Tibial nerve (tissue), 4 donors: ENCODE results near the gene CLPX. TPM values are rescaled to one million over a fixed set of nuclear protein-coding genes. Genes with fewer than 3 reads are reported as not detected.

Source experiments
- DNase-seq, 2 donors: peaks; one replicate each; pipeline ENCODE4 v3.0.0-alpha.2; 2019; ENCODE audit warnings: low spot score in 2 of 2
- H3K27ac ChIP-seq, 4 donors: fragments of 200-600 bp; sonication (generic) in 3 of 4; one replicate each; pipeline ENCODE4 v1.5.1; 2017 to 2019; ENCODE audit warnings: mild to moderate bottlenecking in 1 of 4
- H3K27me3 ChIP-seq, 2 donors: fragments of 200-600 bp; sonication (generic) in 1 of 2; one replicate each; pipeline versions ENCODE4 v1.5.1 to v1.6.0; 2017 to 2019
- H3K36me3 ChIP-seq, 3 donors: fragments of 200-600 bp; sonication (generic); one replicate each; pipeline ENCODE4 v1.5.1; 2018 to 2019
- H3K4me1 ChIP-seq, 4 donors: fragments of 200-600 bp; sonication (generic) in 3 of 4; one replicate each; pipeline ENCODE4 v1.5.1; 2017 to 2019
- H3K4me3 ChIP-seq, 4 donors: fragments of 200-600 bp; sonication (generic) in 3 of 4; one replicate each; pipeline ENCODE4 v1.5.1; 2017 to 2019; ENCODE audit warnings: mild to moderate bottlenecking in 1 of 4, moderate library complexity in 1 of 4
- H3K9me3 ChIP-seq, 4 donors: fragments of 200-600 bp; sonication (generic) in 3 of 4; one replicate each; pipeline ENCODE4 v1.5.1; 2017 to 2019
- EP300 ChIP-seq, 2 donors: sonication (generic); formaldehyde crosslinking; IDR thresholded peaks; one replicate each; pipeline ENCODE4 v1.6.1; 2017; ENCODE audit warnings: antibody characterized with exemption in 2 of 2, mild to moderate bottlenecking in 1 of 2
- POLR2A ChIP-seq, 2 donors: fragments of 450-650 bp; IDR thresholded peaks; one replicate each; pipeline ENCODE4 v1.6.1; 2017; ENCODE audit warnings: antibody characterized with exemption in 2 of 2, mild to moderate bottlenecking in 2 of 2, moderate library complexity in 2 of 2
- WGBS, 2 donors: methylation state at CpG; one replicate each; pipeline ENCODE4 v1.1.5; 2018; 5-methylcytosine and 5-hydroxymethylcytosine counted together
- total RNA-seq, 4 donors: library from RNA; depleted of rRNA; stranded (reverse); fragments of >200 nt; gene quantifications; one replicate each; pipeline ENCODE4 v1.1.0, GENCODE V29; 2016
- TF ChIP-seq, protein P1 (sequence below), 5 experiments: fragments of 200-600 bp in 3 of 5; fragments of 450-650 bp in 2 of 5; sonication (generic) in 3 of 5; IDR thresholded peaks; one replicate each; pipeline ENCODE4 v1.5.1; 2016 to 2019; ENCODE audit warnings: antibody characterized with exemption in 5 of 5, mild to moderate bottlenecking in 3 of 5, moderate library complexity in 2 of 5

CLPX gene
- total RNA-seq, 4 donors from 2014 or later = 29.5 to 96.7 (median 69.7) TPM

DNA sequence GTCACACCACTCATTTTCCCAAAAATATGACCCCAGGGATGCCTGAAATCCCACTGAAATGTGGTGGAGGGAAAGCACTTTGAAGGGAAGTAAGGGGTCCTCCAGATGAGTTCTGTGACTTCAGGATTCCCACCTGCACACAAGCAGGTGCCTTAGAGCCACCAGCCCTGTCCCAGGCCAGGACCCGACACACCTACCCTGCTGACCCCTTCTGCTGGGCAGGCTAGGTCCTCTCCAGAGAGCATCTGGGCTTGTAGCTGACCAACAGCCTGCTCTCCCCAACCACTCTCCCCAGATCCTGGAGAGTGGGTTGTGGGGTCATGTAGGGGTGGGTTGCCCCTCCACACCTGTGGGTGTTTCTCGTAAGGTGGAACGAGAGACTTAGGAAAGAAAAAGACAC, 41.1 kb upstream of the CLPX start:
- Histone ChIP-seq H3K4me1 (no peaks in the 10 kb centered on the region), H3K27me3 (no peaks in the 10 kb centered on the region), H3K9me3 (no peaks in the 10 kb centered on the region), H3K36me3 (peaks cover 0 to 4% (median 0%) of the 10 kb centered on the region in 3 donors), H3K27ac (no peak overlapping the region), H3K4me3 (no peak overlapping the region)
- TF ChIP-seq EP300 (IDR thresholded peaks at IDR 0.05) (no peak), POLR2A (IDR thresholded peaks at IDR 0.05) (no peak)
- TF ChIP-seq, protein P1, sequence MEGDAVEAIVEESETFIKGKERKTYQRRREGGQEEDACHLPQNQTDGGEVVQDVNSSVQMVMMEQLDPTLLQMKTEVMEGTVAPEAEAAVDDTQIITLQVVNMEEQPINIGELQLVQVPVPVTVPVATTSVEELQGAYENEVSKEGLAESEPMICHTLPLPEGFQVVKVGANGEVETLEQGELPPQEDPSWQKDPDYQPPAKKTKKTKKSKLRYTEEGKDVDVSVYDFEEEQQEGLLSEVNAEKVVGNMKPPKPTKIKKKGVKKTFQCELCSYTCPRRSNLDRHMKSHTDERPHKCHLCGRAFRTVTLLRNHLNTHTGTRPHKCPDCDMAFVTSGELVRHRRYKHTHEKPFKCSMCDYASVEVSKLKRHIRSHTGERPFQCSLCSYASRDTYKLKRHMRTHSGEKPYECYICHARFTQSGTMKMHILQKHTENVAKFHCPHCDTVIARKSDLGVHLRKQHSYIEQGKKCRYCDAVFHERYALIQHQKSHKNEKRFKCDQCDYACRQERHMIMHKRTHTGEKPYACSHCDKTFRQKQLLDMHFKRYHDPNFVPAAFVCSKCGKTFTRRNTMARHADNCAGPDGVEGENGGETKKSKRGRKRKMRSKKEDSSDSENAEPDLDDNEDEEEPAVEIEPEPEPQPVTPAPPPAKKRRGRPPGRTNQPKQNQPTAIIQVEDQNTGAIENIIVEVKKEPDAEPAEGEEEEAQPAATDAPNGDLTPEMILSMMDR (IDR thresholded peaks at IDR 0.05) = no peak
- no peak for DNase-seq
- 92 to 97% methylated on average over 2 to 3 of the region's 3 CpGs for WGBS, 2 donors

DNA sequence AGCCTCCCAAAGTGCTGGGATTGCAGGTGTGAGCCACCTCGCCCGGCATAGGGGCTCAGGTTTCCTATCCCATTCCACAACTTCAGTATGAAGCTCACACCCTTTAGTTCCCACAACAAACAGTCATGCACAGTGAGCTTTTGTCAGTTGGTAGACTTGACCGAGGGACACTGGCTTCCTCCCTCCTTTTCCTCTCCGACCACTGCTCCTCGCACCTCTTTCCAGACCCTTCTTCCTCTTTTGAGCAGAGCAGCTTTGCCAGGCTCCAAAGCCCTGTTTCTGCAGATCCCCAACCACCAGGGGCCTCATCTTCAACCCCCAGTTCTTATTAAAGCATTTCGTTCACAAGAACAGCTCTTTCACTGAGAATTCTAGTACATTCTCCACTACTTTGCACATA, 38.9 kb upstream of the CLPX start:
- TF ChIP-seq, protein P1 (IDR thresholded peaks at IDR 0.05) = no peak
- no peak for TF ChIP-seq POLR2A (IDR thresholded peaks at IDR 0.05)
- no peak for TF ChIP-seq EP300 (IDR thresholded peaks at IDR 0.05)
- Histone ChIP-seq H3K4me1 (no peaks in the 10 kb centered on the region), H3K36me3 (no peaks in the 10 kb centered on the region), H3K9me3 (no peaks in the 10 kb centered on the region), H3K27ac (no peak overlapping the region), H3K4me3 (no peak overlapping the region), H3K27me3 (no peaks in the 10 kb centered on the region)
- WGBS, 2 donors = 82 to 84% methylated on average over 6 of the region's 6 CpGs
- DNase-seq = no peak

DNA sequence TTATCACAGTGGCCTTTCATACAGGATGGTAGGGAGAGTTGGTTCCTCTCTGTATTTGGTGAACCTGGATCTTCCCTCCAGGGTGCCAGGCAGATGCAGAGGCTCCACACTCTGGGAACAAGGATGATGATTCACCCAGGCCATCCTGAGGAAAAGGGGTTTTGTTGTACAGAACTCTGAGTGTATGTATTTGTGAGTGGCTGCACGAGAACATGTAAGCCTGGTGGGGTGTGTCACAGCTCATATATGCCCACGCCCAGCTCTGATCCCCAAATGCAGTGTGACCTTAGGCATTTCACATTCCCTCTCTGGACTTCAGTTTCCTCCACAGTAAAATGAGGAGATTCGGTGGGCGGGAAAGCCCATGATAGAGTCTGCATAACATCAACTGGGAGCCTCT, 37.7 kb upstream of the CLPX start:
- WGBS, 2 donors = 82 to 92% methylated on average over 4 of the region's 4 CpGs
- Histone ChIP-seq H3K36me3 (no peaks in the 10 kb centered on the region), H3K4me1 (no peaks in the 10 kb centered on the region), H3K27me3 (no peaks in the 10 kb centered on the region), H3K27ac (no peak overlapping the region), H3K4me3 (no peak overlapping the region), H3K9me3 (no peaks in the 10 kb centered on the region)
- TF ChIP-seq, protein P1 (IDR thresholded peaks at IDR 0.05) = no peak
- no peak for TF ChIP-seq EP300 (IDR thresholded peaks at IDR 0.05)
- no peak for TF ChIP-seq POLR2A (IDR thresholded peaks at IDR 0.05)
- no peak for DNase-seq

DNA sequence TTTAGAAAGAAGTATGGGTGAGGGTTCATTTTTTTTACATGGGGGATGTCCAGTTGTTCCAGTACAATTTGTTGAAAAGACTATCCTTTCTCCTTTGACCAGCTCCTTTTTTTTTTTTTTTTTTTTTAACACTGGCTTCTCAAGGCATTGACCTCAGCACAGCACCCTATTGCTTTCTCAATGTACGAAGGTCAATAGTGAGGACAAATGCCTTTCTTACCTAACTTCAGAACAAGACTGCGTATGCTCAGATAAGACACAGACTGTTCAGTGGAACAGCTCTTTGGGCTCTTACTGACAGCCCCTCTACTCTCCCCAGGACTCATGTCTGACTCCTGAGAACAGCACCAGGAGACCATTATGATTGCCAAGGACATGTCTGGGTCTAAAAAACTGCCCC, 36.6 kb upstream of the CLPX start:
- no peak overlapping the region for H3K27ac ChIP-seq
- DNase-seq = no peak
- no peaks in the 10 kb centered on the region for H3K27me3 ChIP-seq
- H3K4me1 ChIP-seq = no peaks in the 10 kb centered on the region
- H3K36me3 ChIP-seq = no peaks in the 10 kb centered on the region
- TF ChIP-seq EP300 (IDR thresholded peaks at IDR 0.05) = no peak
- TF ChIP-seq, protein P1 (IDR thresholded peaks at IDR 0.05) = no peak
- no peak for TF ChIP-seq POLR2A (IDR thresholded peaks at IDR 0.05)
- H3K9me3 ChIP-seq = no peaks in the 10 kb centered on the region
- 83 to 90% methylated on average over 2 of the region's 2 CpGs for WGBS, 2 donors
- H3K4me3 ChIP-seq = no peak overlapping the region

DNA sequence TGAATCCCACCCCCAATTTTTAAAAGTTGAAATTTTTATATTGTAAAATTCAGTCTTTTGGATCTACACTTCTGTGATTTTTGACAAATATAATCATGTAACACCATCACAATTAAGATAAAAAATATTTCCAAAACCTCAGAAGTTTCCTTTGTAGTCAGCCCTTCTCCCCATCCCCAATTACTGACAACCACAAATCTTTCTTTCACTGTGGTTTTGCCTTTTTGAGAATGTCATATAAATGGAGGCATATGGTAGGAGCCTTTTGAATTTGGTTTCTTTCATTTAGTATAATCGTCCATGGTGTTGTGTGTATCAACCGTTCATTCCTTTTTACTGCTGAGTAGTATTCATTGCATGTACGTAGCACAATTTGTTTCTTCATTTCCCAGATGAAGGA, 34.0 kb upstream of the CLPX start:
- Histone ChIP-seq H3K36me3 (no peaks in the 10 kb centered on the region), H3K27ac (no peak overlapping the region), H3K9me3 (no peaks in the 10 kb centered on the region), H3K4me3 (no peak overlapping the region), H3K4me1 (peaks cover 0 to 2% (median 0%) of the 10 kb centered on the region in 4 donors), H3K27me3 (no peaks in the 10 kb centered on the region)
- WGBS, 2 donors = 78 to 85% methylated on average over 3 of the region's 3 CpGs
- TF ChIP-seq, protein P1 (IDR thresholded peaks at IDR 0.05) = no peak
- TF ChIP-seq POLR2A (IDR thresholded peaks at IDR 0.05) (no peak), EP300 (IDR thresholded peaks at IDR 0.05) (no peak)
- DNase-seq = no peak
